ENCODE data around the gene PKP4.

Gene PKP4

DNA sequence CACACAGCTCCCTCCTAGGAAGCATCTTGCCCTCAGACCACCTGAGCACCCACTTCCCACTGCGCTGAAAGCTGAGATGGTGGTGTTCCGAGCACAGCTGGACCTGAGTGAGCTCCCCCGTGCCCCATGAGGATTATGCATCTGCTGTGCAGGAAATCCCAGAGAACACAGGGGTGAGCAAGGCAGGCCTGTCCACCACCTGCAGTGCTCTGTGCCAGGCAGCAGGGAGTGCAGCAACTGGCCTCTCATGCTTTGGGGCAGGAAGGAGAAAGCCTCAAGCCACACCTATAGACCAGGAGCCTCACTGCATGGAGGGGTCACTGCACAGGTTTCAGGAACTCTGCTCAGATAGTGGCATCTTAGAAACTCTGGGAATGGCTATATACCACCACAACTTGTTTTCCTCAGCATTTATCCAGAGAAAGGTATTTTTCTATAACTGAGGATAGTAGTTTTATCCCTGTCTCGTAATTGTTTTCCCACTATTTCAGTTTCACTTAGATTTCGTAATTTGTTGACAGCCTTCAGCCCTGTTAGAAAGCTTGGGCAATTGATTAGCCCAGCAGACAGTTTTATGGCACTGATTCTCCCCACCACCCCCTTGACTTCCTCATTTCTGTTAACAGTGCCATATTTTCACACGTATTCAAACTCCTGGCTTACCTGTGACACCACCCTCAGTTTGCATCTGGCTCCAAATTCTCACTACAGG, 194.1 kb downstream of the PKP4 start:
- no peak for DNase-seq (ENCODE audit: low spot score)

DNA sequence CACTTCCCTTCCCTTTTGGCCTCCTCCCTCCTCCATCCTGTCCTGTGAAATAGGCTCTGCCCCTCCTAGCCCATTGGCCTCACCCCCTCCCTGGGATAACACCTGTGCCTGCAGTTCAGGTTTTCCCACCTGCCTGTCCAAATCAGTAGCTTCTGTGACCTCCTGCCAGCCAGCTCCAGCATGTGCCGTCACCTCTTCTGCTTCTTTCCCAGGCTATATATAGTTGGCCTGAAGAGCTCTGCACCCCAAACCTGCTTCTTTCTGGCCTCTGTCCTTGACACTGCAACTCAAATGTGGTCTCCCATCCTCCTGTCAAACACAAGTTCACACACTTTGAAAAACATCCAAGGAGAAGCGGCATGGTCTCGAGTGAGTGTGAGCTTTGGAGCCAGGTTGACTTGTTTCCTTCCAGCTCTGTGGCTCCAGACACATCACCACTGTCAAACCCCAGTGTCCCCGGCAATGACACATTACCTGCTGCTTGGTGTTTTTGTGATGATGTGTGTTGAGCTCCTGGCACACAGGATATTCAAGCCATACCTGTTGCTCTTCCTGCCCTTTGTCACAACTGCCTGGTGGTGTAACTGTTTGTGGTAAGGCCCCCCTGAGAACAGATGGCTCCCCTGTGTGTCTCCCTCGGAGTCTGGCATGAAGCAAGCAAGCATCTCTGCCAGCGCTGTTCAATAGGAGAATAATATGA, 194.8 kb downstream of the PKP4 start:
- no peak for DNase-seq (ENCODE audit: low spot score)

DNA sequence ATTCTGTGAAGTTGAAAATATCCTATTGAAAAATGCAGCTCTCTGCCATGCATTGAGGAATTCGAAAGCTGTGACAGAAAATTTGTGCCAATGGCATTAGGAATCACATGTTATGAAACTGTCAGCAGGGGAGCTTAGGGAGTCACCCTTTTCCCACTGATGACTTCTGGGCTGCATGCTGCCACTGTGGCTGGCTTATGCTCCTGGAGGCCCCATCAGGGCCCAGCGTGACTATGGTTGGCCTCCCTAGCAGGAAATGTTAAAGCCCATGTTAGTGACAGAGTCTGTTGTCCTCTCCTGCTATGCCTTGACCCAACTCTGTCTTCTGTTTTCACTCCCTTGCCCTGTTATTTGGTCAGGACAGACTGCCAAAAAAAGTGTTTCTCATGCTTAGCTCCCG, 198.9 kb downstream of the PKP4 start:
- DNase-seq (ENCODE audit: low spot score) = no peak

DNA sequence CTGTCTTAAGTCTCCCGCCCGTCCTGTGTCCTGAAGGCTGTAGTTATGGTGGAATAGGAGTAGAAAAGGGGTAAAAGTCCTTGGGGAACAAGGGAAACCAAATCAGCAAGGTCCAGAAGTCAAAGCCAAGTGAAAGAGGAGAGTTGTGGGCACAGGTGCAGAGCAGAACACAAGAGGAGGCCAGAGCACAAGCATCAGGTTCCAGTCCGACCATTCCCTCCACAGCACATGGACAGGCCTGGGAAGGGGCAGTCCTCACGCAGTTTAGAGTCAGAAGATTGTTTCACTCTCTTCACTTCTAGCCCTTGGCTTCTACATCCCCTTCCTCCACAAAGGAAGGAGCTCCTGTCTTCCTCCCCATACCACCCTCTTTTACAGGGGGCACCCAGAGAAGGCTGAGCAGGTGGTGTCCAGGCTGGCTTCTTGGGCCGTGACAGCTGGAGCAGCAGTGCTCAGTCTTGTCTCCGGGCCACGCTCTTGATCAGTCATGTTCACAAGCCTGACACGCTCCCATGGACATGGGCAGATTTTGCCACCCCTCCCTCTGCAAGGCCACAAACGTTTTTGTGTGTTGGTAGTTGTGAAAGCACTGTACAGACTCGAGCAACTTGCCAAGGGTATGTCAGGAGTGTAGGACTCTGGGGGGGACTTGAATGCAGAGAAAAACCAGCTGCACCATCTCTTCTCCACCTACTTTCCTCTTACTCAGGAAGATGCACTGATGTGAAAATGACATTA, 199.9 kb downstream of the PKP4 start:
- DNase-seq (ENCODE audit: low spot score) = no peak

DNA sequence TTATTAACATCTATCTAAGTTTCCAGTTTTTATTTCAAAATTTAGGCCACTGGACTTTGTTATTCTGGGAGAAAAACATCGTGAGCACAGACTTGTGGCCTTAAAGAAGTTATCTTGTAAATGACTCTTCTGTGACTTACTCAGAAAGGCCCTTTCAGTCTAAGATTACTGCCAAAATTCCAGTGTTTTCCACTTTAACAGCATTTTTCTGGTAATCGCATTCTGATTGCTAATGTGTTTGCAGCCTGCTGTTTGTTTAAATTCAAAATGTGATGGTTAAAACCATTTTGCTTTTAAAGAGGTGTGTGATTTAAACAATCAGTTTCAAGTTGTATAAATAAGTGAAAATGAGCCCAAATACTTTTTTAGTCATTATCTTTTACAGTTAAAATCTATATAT, 201.6 kb downstream of the PKP4 start:
- no peak for DNase-seq (ENCODE audit: low spot score)

DNA sequence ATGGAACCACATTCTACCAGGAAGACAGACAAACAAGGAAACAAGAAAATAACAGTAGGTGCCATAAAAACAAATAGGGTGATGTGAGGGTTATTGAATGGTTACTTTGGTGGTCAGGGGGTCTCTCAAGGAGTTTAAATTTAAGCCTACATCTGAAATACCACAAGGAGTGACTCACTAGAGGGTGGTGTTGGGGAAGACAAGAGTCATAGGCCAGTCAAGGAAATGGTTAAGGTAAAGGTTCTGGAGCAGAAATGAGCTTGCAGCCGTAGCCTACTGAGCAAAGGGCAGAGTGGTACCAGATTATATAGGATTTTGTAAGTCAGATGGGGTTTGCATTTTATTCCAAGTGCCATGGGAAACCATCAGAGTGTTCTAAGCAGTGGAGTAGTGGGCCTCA, 202.7 kb downstream of the PKP4 start:
- DNase-seq (ENCODE audit: low spot score) = no peak

DNA sequence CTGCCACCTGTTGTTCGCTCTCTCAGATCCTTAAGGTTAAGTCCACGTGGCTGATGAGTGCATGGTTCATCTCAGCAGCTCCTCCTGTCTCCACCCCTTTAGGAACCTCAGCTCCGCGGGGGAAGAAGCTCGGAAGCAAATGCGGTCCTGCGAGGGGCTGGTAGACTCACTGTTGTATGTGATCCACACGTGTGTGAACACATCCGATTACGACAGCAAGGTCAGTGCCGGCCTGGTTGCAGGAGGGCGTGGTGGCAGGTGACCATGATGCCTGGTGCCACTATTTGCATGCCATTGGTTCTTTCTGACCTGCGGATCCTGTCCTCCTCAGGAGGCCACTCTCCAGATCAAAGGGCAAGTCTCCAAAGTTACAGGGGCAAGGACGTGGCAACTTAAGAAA, 204.5 kb downstream of the PKP4 start:
- no peak for DNase-seq (ENCODE audit: low spot score)

DNA sequence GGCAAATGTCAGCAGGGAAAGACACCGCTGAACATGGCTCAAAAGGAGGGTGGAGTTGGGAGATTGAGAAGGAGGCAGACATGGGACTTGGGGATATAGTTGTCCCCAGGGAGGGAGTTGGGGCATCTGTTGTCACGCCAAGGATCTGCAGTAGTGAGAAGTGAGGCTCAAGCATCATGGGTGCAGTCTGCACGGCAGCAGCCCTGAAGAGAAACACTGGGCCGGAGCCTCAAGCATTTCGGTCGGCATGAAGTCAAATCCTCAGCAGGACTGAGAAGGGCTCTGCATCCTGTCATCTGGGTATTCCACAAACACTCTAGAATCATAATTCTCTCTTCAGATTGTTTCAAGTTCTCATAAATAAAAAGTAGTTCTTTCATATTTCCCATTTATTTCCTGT, 205.7 kb downstream of the PKP4 start:
- no peak for DNase-seq (ENCODE audit: low spot score)

DNA sequence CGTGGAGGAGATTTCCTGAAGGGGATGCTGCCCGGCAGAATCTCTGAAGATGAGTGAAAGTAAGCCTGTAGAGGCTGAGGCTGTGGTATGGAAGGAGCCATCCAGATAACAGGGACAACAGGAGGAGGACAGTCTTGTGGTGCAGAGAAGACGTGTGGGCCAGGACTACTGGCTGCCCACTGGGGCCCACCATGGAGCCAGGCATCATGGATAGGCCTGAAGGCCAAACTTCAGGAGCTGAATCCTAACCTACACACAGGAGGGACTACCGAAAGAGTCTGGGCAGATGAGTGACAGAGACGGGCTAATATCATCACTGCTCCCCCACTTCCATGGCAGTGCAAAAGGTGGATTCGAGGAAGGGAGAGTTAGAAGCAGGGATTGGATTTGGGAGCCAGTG, 207.0 kb downstream of the PKP4 start:
- no peak for DNase-seq (ENCODE audit: low spot score)

DNA sequence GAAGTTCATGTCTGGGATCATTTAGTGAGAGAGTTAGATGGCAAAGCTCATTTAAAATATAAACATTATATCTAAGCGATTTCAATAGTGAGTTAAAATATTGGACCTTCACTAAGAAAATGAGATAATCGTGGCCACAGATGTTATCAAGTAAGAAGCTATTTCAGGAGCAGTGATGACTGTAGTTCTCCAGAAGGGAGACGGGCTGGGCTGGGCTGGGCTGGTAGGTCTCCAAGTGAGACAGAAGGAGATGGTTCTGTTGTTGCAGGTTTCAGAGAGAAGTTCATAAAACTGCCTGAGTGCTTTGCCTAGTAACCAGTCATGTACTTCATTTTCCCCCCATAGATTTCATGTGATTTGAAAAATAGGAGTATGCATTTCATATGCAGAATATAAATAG, 208.2 kb downstream of the PKP4 start:
- DNase-seq (ENCODE audit: low spot score) = no peak

DNA sequence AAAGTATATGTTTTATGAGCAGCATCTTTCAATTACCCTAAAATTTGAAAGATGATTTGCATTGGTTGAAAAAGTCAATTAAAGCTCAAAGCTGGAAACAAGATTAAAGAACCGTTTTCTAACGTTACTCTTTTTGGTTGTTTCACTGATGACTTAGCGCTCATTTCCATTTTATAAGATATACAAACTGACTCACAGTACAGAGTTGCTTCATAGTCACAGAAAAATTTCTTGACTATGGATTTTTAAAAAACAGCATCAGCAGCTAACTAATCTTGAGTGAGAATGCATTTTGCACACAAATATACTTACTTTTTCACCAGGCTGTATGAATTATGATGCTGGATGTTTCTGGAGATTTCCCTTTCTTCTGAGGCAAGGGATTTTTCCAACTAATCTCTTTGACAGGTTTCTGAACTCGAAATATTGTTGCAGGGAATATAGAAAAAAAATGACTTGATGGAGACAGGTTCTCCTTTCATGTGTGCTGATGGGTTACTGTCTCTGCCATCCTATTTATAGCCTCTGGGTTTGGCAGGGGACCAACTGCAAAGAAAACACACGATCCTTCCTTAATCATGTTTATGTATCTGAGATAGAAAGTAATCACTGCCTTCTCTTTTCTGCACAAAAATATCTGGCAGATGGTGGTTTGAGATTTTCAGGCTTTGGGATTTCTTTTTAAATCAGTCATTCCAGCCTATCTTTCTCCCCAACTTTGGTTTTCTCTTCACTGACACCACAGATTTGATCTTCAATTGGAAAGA, 209.0 kb downstream of the PKP4 start:
- DNase-seq (ENCODE audit: low spot score) = no peak

DNA sequence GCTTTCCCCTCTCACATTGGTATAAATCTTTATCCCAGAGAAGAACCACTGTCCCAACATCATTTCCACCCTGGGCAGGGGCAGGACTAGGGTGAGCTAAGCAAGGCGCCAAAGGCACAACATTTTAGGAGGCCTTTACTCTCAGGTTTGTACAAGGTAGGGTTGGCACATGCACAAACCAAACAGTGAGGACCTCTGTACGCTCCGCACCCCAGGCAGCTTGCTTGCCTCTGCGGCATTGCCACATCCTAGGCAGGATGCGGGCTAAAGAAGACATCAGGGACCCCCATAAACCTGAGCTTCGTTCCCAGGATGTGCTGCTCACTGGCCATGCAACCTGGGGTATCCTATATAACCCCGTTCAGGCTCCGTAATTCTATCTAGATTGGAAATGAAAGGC, 210.2 kb downstream of the PKP4 start:
- DNase-seq (ENCODE audit: low spot score) = no peak

DNA sequence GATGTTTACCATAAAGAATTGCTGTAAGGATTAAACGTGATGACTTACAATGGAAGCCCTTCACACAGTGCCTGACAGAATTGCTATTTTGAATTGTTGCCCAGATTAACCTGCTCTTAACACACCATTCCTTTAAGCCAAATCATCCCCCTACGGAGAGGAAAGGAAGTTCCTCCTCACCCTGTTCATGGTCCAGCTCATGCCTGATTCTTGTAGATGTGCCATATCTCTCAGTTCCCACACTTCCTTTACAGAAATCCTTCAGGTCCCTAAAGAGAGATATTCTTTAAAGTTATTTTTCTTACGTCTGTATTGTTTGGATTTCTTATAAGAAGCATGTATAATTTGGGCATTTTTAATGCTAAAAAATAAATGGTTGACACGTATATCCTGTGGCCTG, 210.8 kb downstream of the PKP4 start:
- DNase-seq (ENCODE audit: low spot score) = no peak

DNA sequence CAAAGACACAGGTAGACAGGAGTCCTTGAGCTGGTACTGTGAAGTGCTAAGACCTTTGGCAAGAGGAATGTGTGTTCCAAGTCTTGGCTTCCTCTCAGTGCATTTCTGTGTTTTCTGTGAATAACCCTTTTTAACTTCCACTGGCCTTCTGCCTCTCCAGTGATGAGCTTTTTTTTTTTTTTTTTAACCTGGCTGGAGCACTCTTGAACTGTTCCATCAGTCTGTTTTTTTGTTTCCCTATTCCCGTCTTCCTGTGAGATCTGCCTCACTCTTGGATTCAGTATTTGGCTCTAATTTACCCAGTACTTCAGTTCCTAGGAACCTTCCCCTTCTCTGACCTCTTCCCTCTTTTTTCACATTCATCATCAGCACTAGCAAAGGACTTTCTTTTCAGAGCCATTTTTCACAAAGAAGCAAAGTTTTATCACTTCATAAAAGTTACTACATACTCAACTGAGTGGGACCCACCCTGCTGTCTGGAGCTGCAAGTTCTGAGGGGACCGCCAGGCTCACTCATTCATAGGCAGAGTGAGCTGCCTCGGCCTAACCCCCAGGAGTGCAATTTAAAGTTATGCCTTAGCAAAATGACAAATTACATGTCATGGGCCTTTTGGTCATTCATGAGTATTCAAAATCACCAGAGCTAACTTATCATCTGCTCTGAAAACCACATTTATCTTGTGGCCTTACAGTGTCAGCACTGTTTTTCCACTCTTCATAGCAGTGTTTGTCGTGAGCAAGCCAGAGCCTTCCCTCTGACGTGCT, 211.4 kb downstream of the PKP4 start:
- no peak for DNase-seq (ENCODE audit: low spot score)

DNA sequence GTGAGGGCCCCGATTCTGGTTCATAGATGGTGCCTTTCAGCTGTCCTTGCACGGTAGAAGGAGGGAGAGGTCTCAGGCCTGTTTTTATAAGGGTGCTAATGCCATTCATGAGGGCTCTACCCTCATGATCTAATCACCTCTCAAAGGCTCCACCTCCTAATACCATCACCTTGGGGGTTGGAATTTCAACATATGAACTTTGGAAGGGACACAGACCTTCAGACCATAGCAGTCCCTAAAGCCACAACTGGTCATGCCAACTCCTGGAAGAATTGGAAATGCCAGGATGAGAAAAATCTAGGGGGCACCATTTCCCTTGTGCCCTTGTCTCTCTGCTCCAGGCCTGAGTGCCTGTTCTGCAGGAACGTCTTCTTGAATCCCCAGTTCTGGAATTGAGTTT, 213.5 kb downstream of the PKP4 start:
- no peak for DNase-seq (ENCODE audit: low spot score)

DNA sequence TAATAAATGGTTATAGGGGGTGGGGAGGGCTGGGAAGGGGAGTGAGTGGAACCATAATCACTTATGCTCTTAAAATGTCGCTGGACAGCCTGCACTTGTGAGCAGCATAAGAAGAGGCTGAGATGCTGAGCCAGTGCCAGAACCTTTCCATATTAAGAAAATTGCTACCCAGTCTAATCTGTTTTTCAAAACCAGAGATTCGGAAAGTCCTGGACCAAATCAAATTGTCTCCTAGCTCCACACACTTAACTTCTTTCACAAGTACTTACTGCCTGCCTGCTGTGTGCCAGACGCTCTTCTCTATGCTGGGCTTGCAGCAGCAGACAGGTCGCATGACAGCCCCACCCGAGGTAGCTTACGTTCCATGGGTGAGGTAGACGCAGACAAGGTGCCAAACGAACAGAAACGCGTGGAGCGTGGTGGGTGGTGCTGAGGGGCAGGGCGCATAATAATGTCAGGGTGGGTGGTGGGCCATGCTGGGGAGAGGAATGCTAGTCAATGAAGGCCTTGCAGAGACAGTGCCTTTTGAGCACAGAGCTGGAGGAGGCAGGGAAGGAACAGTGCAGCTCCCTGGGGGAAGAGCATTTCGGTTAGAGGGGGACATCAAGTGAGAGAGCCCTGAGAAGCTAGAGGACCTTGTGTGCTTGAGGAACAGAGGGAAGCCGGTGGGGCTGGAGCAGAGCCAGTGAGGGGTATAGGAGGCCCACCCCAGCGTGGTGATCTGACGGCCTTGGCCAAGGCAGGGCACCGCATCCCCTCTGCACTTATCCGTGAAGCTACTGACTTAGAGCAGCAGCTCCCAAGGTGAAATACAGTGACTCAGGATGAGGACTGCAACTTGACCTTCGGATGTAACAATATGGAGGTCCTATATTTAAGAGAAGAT, 214.9 kb downstream of the PKP4 start:
- DNase-seq (ENCODE audit: low spot score) = no peak

DNA sequence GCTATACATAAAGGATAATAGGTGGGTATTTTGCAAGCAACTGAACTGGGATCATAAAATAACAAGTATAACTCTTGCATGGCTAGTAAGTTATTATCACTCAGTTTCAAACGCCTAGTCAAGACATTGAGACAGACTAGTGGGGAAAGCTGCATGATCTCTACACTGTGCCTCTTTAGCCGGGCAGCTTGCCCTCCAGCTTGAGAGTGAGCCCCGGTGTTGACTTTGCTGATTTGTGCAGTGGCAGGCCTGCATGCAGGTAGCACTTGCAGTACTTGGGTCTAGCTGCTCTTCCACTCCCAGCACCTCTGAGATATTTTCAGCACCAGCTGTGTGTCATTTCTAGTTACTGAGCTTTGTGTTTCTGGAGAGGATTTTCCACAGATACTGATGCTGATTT, 219.5 kb downstream of the PKP4 start:
- DNase-seq (ENCODE audit: low spot score) = no peak

DNA sequence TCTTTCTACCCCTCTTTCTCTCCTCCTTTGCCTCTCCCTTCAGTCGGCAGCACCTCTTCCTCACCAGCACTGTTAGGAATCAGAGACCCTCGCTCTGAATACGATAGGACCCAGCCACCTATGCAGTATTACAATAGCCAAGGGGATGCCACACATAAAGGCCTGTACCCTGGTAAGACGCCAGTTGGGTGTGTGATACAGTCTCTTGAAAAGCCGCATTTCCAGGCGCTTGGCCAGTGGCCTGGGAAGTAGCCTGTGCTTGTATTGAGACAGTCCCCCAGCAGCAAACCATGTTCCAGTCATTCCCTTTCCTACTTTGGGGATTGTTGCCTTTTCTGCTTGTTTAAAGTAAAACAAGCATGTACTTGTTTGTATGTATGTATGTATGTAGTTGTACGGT, 219.9 kb downstream of the PKP4 start:
- no peak for DNase-seq (ENCODE audit: low spot score)

DNA sequence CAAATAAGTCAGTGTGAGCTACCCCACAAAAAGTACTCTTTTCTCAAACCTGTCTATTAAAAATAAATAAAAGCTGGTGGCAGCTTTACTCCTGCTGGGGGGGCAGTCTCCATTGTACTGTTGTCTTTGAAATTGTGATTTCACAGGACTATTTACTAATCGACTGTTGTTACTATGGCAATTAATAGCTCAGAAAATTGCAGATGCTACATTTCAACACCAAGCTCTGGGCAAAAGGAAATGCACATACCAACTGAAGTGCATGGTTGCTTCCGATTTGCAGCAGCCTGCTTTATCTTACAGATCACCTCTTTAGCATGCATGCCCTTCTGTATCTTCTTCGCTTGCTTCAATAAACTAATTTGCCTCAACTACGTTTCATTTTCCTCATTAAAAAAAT, 220.8 kb downstream of the PKP4 start:
- no peak for DNase-seq (ENCODE audit: low spot score)

DNA sequence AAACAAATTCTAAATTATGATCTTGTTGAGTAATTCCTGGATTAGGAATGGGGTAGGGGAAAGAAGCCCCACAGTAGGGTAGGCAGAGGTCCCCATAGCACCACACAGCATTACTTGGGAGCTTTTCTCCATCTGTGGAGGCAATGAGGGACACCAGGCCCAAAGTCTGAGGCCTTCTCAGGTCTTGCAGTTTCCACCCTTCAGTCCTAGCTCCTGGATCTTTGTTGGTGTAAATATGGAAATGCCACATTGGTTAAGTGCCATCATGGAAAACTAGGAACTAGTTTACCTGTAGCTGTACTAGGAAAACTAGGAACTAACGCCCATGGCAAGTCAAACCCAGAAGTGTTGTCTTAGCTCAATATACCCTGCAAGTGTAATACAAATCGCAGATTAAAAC, 225.1 kb downstream of the PKP4 start:
- DNase-seq (ENCODE audit: low spot score) = no peak

DNA sequence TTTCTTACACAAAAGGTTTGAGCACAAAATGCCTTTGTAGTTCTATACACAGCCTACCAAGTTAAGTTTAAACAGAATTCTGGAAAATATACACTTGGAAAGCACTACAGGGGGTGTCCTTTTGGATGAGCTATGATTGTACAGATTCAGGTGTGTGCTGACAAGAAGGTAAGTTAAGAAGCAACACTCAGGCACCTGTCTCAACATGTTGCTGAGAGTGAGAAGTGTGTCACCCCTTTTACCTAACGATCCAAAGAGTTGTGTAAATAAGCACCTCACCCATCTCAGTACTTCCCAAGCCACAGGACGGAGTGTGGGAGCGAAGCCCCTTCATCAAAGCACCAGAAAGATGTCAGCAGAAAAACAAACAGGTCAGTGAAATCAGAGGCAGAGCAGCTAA, 228.9 kb downstream of the PKP4 start:
- no peak for DNase-seq (ENCODE audit: low spot score)

Measured in NAMALWA (cell line).